Peyer's patch (tissue), 4 donors: ENCODE data around the gene ITGB2. TPM values are rescaled to one million over a fixed set of nuclear protein-coding genes. Genes with fewer than 3 reads are reported as not detected.

Experiments
- DNase-seq, 3 donors: peaks; one replicate each; pipeline ENCODE4 v3.0.0-alpha.2; 2017 to 2019
- H3K27ac ChIP-seq, 4 donors: fragments of 200-600 bp; sonication (generic); one replicate each; pipeline ENCODE4 v1.5.1; 2016 to 2019
- H3K27me3 ChIP-seq, 2 donors: fragments of 200-600 bp; sonication (generic); one replicate each; pipeline ENCODE4 v1.5.1; 2019
- H3K36me3 ChIP-seq, 3 donors: fragments of 200-600 bp; sonication (generic); one replicate each; pipeline ENCODE4 v1.5.1; 2016 to 2019
- H3K4me1 ChIP-seq, 4 donors: fragments of 200-600 bp; sonication (generic); one replicate each; pipeline ENCODE4 v1.5.1; 2016 to 2019
- H3K4me3 ChIP-seq, 4 donors: fragments of 200-600 bp; sonication (generic); 1 replicate in 3 of 4; 2 replicates in 1 of 4; pipeline ENCODE4 v1.5.1; 2016 to 2019; ENCODE audit warnings: mild to moderate bottlenecking in 1 of 4
- H3K9me3 ChIP-seq, 4 donors: fragments of 200-600 bp; sonication (generic); one replicate each; pipeline ENCODE4 v1.5.1; 2016 to 2019; ENCODE audit warnings: mild to moderate bottlenecking in 1 of 4
- POLR2A ChIP-seq, 2 donors: fragments of 450-650 bp; IDR thresholded peaks; one replicate each; pipeline ENCODE4 v1.5.1; 2017; ENCODE audit warnings: antibody characterized with exemption in 2 of 2, mild to moderate bottlenecking in 2 of 2, moderate library complexity in 2 of 2
- total RNA-seq, 4 donors: library from RNA; depleted of rRNA; stranded (reverse); fragments of >200 nt; gene quantifications; one replicate each; pipeline ENCODE4 v1.1.0, GENCODE V29; 2016
- TF ChIP-seq, protein P1 (sequence below), 6 experiments: fragments of 450-650 bp in 4 of 6; fragments of 200-600 bp in 2 of 6; sonication (generic) in 1 of 6; IDR thresholded peaks; one replicate each; pipeline ENCODE4 v1.5.1; 2017 to 2019; ENCODE audit warnings: antibody characterized with exemption in 6 of 6, mild to moderate bottlenecking in 3 of 6, moderate library complexity in 1 of 6

Gene ITGB2
- total RNA-seq = 10 to 100 TPM in 3 of 4 donors, 1 to 10 TPM in 1; 9.3 to 58.6 (median 16.4) TPM

DNA sequence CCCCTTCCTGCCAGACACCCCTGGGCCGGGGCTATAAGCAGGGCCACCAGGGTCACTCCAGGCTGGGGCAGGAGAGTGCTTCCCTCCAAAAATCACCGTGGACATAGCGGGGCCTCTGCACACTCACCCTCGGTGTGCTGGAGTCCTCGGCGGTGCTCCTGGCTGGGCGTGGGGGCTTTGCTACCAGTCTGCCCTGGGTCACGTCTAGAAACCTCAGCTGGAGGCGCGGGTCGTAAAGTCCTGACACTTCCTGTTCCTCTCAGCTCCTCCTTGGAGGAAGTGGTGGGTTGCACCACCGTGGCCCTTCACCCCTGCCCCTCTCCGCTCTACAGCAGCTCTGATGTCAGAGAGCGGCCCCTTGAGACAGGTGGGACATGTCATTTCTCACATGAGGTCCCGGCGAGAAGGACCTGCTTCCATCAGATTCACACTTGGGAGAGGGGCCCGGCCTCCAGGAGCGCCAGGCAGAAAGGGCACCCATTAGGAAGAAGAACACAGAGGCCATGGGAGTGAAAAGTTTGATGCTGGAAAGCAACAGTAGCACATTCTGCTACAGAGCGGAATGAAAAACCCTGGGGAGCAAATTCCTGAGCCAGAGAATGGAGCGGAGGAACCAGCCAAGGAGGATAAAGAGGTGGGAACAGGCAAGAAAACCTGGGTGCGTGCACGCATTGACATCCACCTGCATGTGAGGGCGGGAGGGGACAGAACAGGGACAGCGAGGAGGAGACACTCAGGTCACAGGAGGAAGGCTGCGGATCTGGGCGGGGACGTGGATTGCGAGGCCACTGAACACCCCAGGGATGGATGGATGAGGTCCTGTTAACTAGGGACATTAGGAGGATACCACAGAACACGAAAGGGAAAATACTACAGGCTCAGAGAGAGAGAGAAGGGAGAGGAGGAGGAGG is at the start of gene ITGB2:
Gene ITGB2, minus strand, starts transcription at position 206 of the 911 bp plus-strand sequence. CDS start 10,117 bp downstream, outside the sequence.
- Histone ChIP-seq H3K27me3 (no peaks in the 10 kb centered on the region), H3K9me3 (no peaks in the 10 kb centered on the region), H3K4me3 (peak within 1 kb of the TSS; percentile 40 to 57 (median 44)), H3K36me3 (no peaks in the 10 kb centered on the region), H3K4me1 (peaks cover 0 to 15% (median 0%) of the 10 kb centered on the region in 4 donors), H3K27ac (peak within 1 kb of the TSS; percentile 15 to 82 (median 54))
- peak in 2 of 3 donors; percentile 84 to 86 for DNase-seq
- no peak for TF ChIP-seq POLR2A (IDR thresholded peaks at IDR 0.05)
- TF ChIP-seq, protein P1, sequence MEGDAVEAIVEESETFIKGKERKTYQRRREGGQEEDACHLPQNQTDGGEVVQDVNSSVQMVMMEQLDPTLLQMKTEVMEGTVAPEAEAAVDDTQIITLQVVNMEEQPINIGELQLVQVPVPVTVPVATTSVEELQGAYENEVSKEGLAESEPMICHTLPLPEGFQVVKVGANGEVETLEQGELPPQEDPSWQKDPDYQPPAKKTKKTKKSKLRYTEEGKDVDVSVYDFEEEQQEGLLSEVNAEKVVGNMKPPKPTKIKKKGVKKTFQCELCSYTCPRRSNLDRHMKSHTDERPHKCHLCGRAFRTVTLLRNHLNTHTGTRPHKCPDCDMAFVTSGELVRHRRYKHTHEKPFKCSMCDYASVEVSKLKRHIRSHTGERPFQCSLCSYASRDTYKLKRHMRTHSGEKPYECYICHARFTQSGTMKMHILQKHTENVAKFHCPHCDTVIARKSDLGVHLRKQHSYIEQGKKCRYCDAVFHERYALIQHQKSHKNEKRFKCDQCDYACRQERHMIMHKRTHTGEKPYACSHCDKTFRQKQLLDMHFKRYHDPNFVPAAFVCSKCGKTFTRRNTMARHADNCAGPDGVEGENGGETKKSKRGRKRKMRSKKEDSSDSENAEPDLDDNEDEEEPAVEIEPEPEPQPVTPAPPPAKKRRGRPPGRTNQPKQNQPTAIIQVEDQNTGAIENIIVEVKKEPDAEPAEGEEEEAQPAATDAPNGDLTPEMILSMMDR (IDR thresholded peaks at IDR 0.05) = no peak

GRCh38 chr21:44969931-44970755 is 49.4 kb upstream of the ITGB2 start:
- Histone ChIP-seq H3K27ac (peak overlapping the region in 2 of 4 donors; percentile 35 to 42), H3K4me3 (no peak overlapping the region), H3K4me1 (peaks cover 0 to 17% (median 0%) of the 10 kb centered on the region in 4 donors), H3K9me3 (no peaks in the 10 kb centered on the region), H3K36me3 (peaks cover 0 to 14% (median 0%) of the 10 kb centered on the region in 3 donors), H3K27me3 (no peaks in the 10 kb centered on the region)
- no peak for TF ChIP-seq POLR2A (IDR thresholded peaks at IDR 0.05)
- TF ChIP-seq, protein P1 (IDR thresholded peaks at IDR 0.05) = no peak
- no peak for DNase-seq

GRCh38 chr21:44969066-44969670 is 48.5 kb upstream of the ITGB2 start:
- H3K27ac ChIP-seq = peak overlapping the region in 3 of 4 donors; percentile 5 to 42 (median 35)
- H3K36me3 ChIP-seq = peaks cover 0 to 8% (median 0%) of the 10 kb centered on the region in 3 donors
- H3K4me3 ChIP-seq = no peak overlapping the region
- no peak for TF ChIP-seq POLR2A (IDR thresholded peaks at IDR 0.05)
- TF ChIP-seq, protein P1 (IDR thresholded peaks at IDR 0.05) = no peak
- H3K4me1 ChIP-seq = peaks cover 0 to 17% (median 2%) of the 10 kb centered on the region in 4 donors
- H3K27me3 ChIP-seq = no peaks in the 10 kb centered on the region
- no peak for DNase-seq
- no peaks in the 10 kb centered on the region for H3K9me3 ChIP-seq

DNA sequence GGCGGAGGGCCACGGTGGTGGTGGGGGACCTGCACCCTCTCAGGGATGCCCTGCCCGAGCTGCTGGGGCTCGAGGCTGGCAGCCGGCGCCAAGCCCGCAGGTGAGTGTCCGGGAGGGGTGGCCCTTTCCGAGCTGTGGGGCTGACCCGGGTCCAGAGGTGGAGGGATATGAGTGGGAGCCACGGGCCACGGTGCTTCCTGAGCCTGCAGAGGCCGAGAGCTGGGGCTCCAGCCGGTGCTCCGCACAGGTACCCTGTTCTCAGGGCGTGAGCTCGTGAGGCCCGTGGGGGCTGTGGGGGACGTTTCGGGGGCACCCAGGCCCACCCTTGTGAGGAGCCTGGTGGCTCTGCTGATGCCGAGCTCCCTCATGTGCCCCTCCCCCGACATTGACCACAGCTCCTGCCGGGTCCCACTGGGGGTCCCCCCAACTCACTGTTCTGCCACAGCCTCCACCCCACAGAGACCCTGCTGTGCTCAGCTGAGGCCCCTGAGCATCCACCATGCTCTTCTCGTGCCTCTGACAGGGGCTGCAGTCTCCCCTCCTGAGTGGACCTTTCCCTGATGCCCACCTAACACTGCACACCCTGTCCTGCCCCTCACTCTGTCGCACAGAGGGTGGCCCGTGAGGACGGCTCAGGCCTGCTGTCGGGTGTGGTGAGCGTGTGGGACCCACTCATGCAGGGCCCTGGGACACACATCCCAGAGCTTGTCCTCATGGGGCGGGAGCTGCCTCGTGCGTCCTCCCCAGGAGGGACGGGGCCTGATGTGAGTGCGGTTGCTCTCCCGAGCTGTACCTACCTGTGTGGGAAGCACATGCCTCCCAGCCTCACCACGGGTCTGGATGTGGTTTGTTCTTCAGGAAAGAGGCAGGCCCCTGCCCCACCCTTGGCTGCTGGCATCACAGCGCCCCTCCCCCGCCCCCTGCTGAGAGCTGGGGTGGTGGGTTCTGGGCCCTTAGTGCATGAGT is 46.7 kb upstream of the ITGB2 start:
- H3K36me3 ChIP-seq = peaks cover 0 to 12% (median 0%) of the 10 kb centered on the region in 3 donors
- no peaks in the 10 kb centered on the region for H3K27me3 ChIP-seq
- DNase-seq = no peak
- H3K27ac ChIP-seq = peak overlapping the region in 1 of 4 donors; percentile 24
- TF ChIP-seq POLR2A (IDR thresholded peaks at IDR 0.05) = no peak
- TF ChIP-seq, protein P1 (IDR thresholded peaks at IDR 0.05) = no peak
- peak overlapping the region in 1 of 4 donors; percentile 2 for H3K4me3 ChIP-seq
- peaks cover 0 to 17% (median 2%) of the 10 kb centered on the region in 4 donors for H3K4me1 ChIP-seq
- H3K9me3 ChIP-seq = no peaks in the 10 kb centered on the region
